Smooth muscle cell (in vitro differentiated cells): ENCODE measurements around the gene FAM163A. TPM values are rescaled to one million over a fixed set of nuclear protein-coding genes. Genes with fewer than 3 reads are reported as not detected.
A peak's percentile ranks its signal among the peaks of the same experiment; 100 is the strongest.

Experiments used
- DNase-seq: peaks from one replicate; lab custom pipeline; 2025; ENCODE audit not compliant: unreplicated experiment; lab: John Stamatoyannopoulos, UW
- H2AFZ ChIP-seq: fragments of 200-600 bp; sonication (generic); 2 replicates; pipeline ENCODE4 v1.6.0; 2016; ENCODE audit warnings: antibody characterized with exemption, low read depth, mild to moderate bottlenecking
- H3F3A ChIP-seq: fragments of 200-600 bp; sonication (generic); 2 replicates; pipeline ENCODE4 v1.6.0; 2017; ENCODE audit warnings: antibody characterized with exemption, low read depth
- H3K27ac ChIP-seq: fragments of 200-600 bp; sonication (generic); 2 replicates; pipeline ENCODE4 v1.5.1; 2016; ENCODE audit warnings: low read depth, mild to moderate bottlenecking
- H3K27me3 ChIP-seq: fragments of 200-600 bp; sonication (generic); 2 replicates; pipeline ENCODE4 v1.6.1; 2016; ENCODE audit warnings: low read depth, mild to moderate bottlenecking
- H3K36me3 ChIP-seq: fragments of 200-600 bp; sonication (generic); 2 replicates; pipeline ENCODE4 v1.5.1; 2016; ENCODE audit warnings: low read depth
- H3K4me1 ChIP-seq: fragments of 200-600 bp; sonication (generic); 2 replicates; pipeline ENCODE4 v1.5.1; 2016; ENCODE audit warnings: low read depth
- H3K4me2 ChIP-seq: fragments of 200-600 bp; sonication (generic); 2 replicates; pipeline ENCODE4 v1.6.0; 2016; ENCODE audit warnings: mild to moderate bottlenecking
- H3K4me3 ChIP-seq: fragments of 200-600 bp; sonication (generic); 2 replicates; pipeline ENCODE4 v1.5.1; 2016; ENCODE audit warnings: mild to moderate bottlenecking
- H3K79me2 ChIP-seq: fragments of 200-600 bp; sonication (generic); 2 replicates; pipeline ENCODE4 v1.6.0; 2016; ENCODE audit warnings: low read depth, mild to moderate bottlenecking
- H3K9ac ChIP-seq: fragments of 200-600 bp; sonication (generic); 2 replicates; pipeline ENCODE4 v1.6.0; 2016; ENCODE audit warnings: low read depth
- H3K9me3 ChIP-seq: fragments of 200-600 bp; sonication (generic); replicated peaks from 2 replicates; pipeline ENCODE4 v1.5.1; 2016; ENCODE audit warnings: low read depth
- H4K20me1 ChIP-seq: fragments of 200-600 bp; sonication (generic); 2 replicates; pipeline ENCODE4 v1.6.0; 2016; ENCODE audit warnings: low read depth
- WGBS: methylation state at CpG from one replicate; pipeline ENCODE4 v1.1.7; 2016; ENCODE audit warnings: low lambda C conversion rate; 5-methylcytosine and 5-hydroxymethylcytosine counted together
- polyA plus RNA-seq: library from polyadenylated mRNA; unstranded; fragments of >200 nt; fragmentation: Nextera tagmentation; extraction: Ambion mirVana; gene quantifications from 2 replicates; pipeline ENCODE4 v1.2.1, GENCODE V29; 2016
- total RNA-seq: library from RNA; depleted of rRNA; stranded (reverse); fragments of >200 nt; gene quantifications from 2 replicates; pipeline ENCODE4 v1.2.3, GENCODE V29; 2014
- TF ChIP-seq, protein P1 (sequence below): fragments of 200-600 bp; sonication (generic); IDR thresholded peaks from 2 replicates; pipeline ENCODE4 v1.5.1; 2017; ENCODE audit warnings: borderline replicate concordance, mild to moderate bottlenecking, antibody characterized with exemption; ENCODE audit not compliant: insufficient read depth, poor library complexity, severe bottlenecking

Gene FAM163A
- total and polyA plus RNA-seq, 2 experiments from 2014 or later = not detected

DNA sequence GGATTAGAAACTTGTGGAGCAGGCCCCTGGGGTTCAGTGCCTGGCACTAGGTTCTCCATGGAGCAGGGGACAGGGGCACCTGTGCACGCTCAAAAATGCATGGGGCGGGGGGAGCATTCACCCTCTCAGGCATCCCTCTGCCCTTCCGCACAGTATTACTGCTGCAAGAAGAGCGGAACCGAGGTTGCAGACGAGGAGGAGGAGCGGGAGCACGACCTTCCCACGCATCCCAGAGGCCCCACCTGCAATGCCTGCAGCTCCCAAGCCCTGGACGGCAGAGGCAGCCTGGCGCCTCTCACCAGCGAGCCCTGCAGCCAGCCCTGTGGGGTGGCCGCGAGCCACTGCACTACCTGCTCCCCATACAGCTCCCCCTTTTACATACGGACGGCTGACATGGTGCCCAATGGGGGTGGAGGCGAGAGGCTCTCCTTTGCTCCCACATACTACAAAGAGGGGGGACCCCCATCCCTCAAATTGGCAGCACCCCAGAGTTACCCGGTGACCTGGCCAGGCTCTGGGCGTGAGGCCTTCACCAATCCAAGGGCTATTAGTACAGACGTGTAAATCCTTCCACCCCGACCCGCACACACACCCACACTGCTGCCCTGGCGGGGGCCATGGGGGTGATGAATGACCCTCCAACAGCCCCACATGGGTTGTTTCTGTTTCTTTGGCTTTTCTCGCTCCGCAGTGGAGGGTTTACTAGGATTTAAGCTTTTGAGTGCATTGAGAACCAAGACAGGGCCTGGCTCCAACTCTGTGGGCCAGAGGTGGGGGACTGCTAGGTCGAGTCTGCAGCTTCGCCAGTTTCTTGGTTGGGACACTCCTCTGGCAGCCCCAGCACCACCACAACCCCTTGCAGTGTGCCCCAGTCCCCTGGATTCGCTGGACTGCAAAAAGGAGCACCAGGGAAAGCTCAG, 70.8 kb downstream of the FAM163A start:
- Histone ChIP-seq H3K79me2 (no peaks in the 10 kb centered on the region), H4K20me1 (no peaks in the 10 kb centered on the region), H3K4me3 (peak overlapping the region; percentile 49), H3K36me3 (no peaks in the 10 kb centered on the region), H3K4me2 (peak overlapping the region; percentile 83), H3K9ac (no peak overlapping the region), H3K4me1 (peaks cover 3% of the 10 kb centered on the region), H2AFZ (peak overlapping the region; percentile 45), H3K27me3 (peaks cover 21% of the 10 kb centered on the region), H3K27ac (no peak overlapping the region), H3K9me3 (no peaks in the 10 kb centered on the region), H3F3A (no peaks in the 10 kb centered on the region)
- TF ChIP-seq, protein P1, sequence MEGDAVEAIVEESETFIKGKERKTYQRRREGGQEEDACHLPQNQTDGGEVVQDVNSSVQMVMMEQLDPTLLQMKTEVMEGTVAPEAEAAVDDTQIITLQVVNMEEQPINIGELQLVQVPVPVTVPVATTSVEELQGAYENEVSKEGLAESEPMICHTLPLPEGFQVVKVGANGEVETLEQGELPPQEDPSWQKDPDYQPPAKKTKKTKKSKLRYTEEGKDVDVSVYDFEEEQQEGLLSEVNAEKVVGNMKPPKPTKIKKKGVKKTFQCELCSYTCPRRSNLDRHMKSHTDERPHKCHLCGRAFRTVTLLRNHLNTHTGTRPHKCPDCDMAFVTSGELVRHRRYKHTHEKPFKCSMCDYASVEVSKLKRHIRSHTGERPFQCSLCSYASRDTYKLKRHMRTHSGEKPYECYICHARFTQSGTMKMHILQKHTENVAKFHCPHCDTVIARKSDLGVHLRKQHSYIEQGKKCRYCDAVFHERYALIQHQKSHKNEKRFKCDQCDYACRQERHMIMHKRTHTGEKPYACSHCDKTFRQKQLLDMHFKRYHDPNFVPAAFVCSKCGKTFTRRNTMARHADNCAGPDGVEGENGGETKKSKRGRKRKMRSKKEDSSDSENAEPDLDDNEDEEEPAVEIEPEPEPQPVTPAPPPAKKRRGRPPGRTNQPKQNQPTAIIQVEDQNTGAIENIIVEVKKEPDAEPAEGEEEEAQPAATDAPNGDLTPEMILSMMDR = no peak
- 85% methylated on average over 28 of the region's 28 CpGs for WGBS
- DNase-seq = no peak

GRCh38 chr1:179814546-179814838, 71.4 kb downstream of the FAM163A start:
- Histone ChIP-seq H2AFZ (peak overlapping the region; percentile 45), H4K20me1 (no peaks in the 10 kb centered on the region), H3K9me3 (no peaks in the 10 kb centered on the region), H3K27me3 (peaks cover 21% of the 10 kb centered on the region), H3K4me3 (peak overlapping the region; percentile 49), H3K4me2 (peak overlapping the region; percentile 83), H3K9ac (no peak overlapping the region), H3K79me2 (no peaks in the 10 kb centered on the region), H3K36me3 (no peaks in the 10 kb centered on the region), H3K4me1 (peaks cover 3% of the 10 kb centered on the region), H3F3A (no peaks in the 10 kb centered on the region), H3K27ac (no peak overlapping the region)
- TF ChIP-seq, protein P1 = no peak
- WGBS = 7% methylated on average over 16 of the region's 16 CpGs
- DNase-seq = no peak

DNA sequence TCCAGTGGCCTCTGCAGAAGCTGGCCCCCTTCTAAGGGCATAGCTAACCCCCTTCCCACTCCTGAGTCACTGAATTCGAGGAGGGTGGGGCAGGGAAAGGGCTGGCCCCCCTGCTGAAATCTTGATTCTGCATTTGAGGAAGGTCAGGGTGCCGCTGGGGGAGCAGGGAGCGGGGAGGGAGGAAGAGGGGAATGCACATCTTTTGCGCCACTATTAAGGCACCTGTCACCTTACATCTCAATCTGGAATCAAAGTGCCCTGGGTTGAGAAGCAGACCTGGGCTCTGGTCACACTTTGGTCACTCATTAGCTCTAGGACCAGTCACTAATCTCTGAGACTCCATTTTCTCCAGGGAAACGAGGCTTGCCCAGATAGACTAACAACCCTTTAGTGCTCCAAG, 72.5 kb downstream of the FAM163A start:
- Histone ChIP-seq H3F3A (no peaks in the 10 kb centered on the region), H3K4me1 (peaks cover 3% of the 10 kb centered on the region), H3K9me3 (no peaks in the 10 kb centered on the region), H3K79me2 (no peaks in the 10 kb centered on the region), H3K4me3 (peak overlapping the region; percentile 49), H4K20me1 (no peaks in the 10 kb centered on the region), H3K27me3 (peaks cover 21% of the 10 kb centered on the region), H3K4me2 (peak overlapping the region; percentile 83), H3K9ac (no peak overlapping the region), H2AFZ (peak overlapping the region; percentile 45), H3K36me3 (no peaks in the 10 kb centered on the region), H3K27ac (no peak overlapping the region)
- DNase-seq = no peak
- WGBS = 62% methylated on average over 5 of the region's 5 CpGs
- TF ChIP-seq, protein P1 = no peak
